ENCODE results near the gene SFPQ. TPM values are rescaled to one million over a fixed set of nuclear protein-coding genes. Genes with fewer than 3 reads are reported as not detected.

The SFPQ gene
- total and polyA plus RNA-seq, 2 donors (not counting 1 experiment from before 2014, with no cell fraction given), result 123 to 138 TPM

DNA sequence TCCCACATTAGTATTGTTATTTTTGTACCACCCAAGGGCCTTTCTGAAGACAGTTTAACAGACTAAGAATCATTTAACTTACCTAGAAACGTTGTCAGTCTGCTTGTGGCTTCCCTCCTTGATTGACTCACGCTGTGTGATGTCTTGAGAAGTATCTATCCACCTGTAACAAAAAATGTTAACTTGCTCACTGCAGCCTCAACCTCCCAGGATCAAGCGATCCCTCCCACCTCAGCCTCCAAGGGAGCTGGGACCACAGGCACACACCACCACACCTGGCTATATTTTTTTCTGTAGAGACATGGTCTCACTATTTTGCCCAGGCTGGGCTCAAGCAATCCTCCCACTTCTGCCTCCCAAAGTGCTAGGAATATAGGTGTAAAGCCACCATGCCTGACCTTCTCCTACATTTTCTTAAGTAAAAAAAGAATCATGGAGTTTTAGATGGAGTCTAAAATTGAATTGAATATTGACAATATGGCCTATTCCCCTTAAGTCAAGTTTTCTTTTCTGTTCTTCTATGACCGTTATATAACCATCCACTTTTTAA lies 15.6 kb downstream of the SFPQ start:
- H3K27me3 ChIP-seq (ENCODE audit: control insufficient read depth, insufficient read depth, low read length), result no peaks in the 10 kb centered on the region
- H2AFZ ChIP-seq (ENCODE audit: low read length), result no peak overlapping the region
- no peak overlapping the region for H3K9ac ChIP-seq (ENCODE audit: insufficient read depth, low read length)
- H3K36me3 ChIP-seq (ENCODE audit: control insufficient read depth, insufficient read depth, low read length), result peaks cover 18% of the 10 kb centered on the region
- no peaks in the 10 kb centered on the region for H3K4me1 ChIP-seq (ENCODE audit: control insufficient read depth, extremely low read depth, insufficient read depth, low read length)
- H3K9me3 ChIP-seq (ENCODE audit: control insufficient read depth, insufficient read depth, low read depth, low read length), result no peaks in the 10 kb centered on the region
- H3K4me2 ChIP-seq (ENCODE audit: extremely low read depth, insufficient read depth, low read length), result no peak overlapping the region
- no peak overlapping the region for H3K27ac ChIP-seq (ENCODE audit: insufficient read depth, low read length)
- H3K4me3 ChIP-seq (replicated peaks in 1 of 4; ENCODE audit: control extremely low read depth in 1 of 4, insufficient read depth in 1 of 4, low read depth in 3 of 4, low read length in 4 of 4), result no peak overlapping the region
- H3K79me2 ChIP-seq (ENCODE audit: control insufficient read depth, insufficient read depth, low read length), result peaks cover 37% of the 10 kb centered on the region
- DNase-seq (ENCODE audit: low read depth in 2 of 2), result no peak
- TF ChIP-seq EZH2 (IDR thresholded peaks at IDR 0.05; ENCODE audit: low read length, missing control alignments), result no peak
- TF ChIP-seq, protein P1, sequence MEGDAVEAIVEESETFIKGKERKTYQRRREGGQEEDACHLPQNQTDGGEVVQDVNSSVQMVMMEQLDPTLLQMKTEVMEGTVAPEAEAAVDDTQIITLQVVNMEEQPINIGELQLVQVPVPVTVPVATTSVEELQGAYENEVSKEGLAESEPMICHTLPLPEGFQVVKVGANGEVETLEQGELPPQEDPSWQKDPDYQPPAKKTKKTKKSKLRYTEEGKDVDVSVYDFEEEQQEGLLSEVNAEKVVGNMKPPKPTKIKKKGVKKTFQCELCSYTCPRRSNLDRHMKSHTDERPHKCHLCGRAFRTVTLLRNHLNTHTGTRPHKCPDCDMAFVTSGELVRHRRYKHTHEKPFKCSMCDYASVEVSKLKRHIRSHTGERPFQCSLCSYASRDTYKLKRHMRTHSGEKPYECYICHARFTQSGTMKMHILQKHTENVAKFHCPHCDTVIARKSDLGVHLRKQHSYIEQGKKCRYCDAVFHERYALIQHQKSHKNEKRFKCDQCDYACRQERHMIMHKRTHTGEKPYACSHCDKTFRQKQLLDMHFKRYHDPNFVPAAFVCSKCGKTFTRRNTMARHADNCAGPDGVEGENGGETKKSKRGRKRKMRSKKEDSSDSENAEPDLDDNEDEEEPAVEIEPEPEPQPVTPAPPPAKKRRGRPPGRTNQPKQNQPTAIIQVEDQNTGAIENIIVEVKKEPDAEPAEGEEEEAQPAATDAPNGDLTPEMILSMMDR (conservative IDR thresholded peaks at IDR 0.05 in 1 of 2, IDR thresholded peaks at IDR 0.05 in 1 of 2; ENCODE audit: low read depth in 1 of 2, low read length in 2 of 2), result no peak
- H4K20me1 ChIP-seq (ENCODE audit: control insufficient read depth, extremely low read depth, insufficient read depth, low read length), result peaks cover 11% of the 10 kb centered on the region

DNA sequence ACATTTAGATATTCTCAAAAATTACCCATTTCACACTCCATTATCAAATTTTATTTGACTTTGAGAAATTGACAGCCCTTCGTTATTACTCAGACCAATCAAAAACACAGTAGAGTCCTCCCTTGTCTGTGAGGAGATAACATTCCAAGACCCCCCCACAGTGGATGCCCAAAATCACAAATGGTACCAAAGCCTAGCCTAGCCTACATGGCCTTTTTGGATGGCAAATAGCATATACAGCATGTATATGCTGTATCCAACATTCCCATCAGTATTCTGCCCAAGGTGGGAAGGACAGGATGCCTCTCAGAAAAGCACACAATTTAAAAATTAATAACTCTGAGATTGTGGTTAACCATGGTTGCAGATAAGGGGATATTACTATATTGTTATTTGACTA lies 17.3 kb downstream of the SFPQ start:
- Histone ChIP-seq H2AFZ (ENCODE audit: low read length) (no peak overlapping the region), H3K27ac (ENCODE audit: insufficient read depth, low read length) (no peak overlapping the region), H3K4me1 (ENCODE audit: control insufficient read depth, extremely low read depth, insufficient read depth, low read length) (no peaks in the 10 kb centered on the region), H3K36me3 (ENCODE audit: control insufficient read depth, insufficient read depth, low read length) (peaks cover 11% of the 10 kb centered on the region), H3K79me2 (ENCODE audit: control insufficient read depth, insufficient read depth, low read length) (peaks cover 21% of the 10 kb centered on the region), H4K20me1 (ENCODE audit: control insufficient read depth, extremely low read depth, insufficient read depth, low read length) (peaks cover 2% of the 10 kb centered on the region), H3K4me3 (replicated peaks in 1 of 4; ENCODE audit: control extremely low read depth in 1 of 4, insufficient read depth in 1 of 4, low read depth in 3 of 4, low read length in 4 of 4) (no peak overlapping the region), H3K4me2 (ENCODE audit: extremely low read depth, insufficient read depth, low read length) (no peak overlapping the region), H3K9ac (ENCODE audit: insufficient read depth, low read length) (no peak overlapping the region), H3K9me3 (ENCODE audit: control insufficient read depth, insufficient read depth, low read depth, low read length) (no peaks in the 10 kb centered on the region), H3K27me3 (ENCODE audit: control insufficient read depth, insufficient read depth, low read length) (no peaks in the 10 kb centered on the region)
- no peak for TF ChIP-seq EZH2 (IDR thresholded peaks at IDR 0.05; ENCODE audit: low read length, missing control alignments)
- TF ChIP-seq, protein P1 (conservative IDR thresholded peaks at IDR 0.05 in 1 of 2, IDR thresholded peaks at IDR 0.05 in 1 of 2; ENCODE audit: low read depth in 1 of 2, low read length in 2 of 2), result no peak
- no peak for DNase-seq (ENCODE audit: low read depth in 2 of 2)

DNA sequence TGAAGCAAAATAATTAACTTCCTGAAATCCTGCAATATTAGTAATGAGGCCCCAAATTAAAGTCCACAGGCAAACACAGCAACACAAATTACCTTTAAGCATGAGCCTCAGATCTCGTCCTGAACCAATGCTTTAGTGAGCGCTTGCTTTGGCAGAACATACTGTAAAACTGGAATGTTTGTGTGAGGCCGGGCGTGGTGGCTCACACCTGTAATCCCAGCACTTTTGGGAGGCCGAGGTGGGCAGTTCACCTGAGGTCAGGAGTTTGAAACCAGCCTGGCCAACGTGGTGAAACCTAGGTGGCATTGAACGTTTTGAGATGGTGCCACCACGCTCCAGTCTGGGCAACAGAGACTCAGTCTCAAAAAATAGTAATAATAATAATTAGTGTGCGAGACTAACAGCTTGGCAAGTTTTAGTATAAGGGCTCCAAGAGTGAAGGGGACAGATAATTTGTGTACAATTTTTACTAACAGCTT lies 17.8 kb downstream of the SFPQ start:
- TF ChIP-seq, protein P1 (conservative IDR thresholded peaks at IDR 0.05 in 1 of 2, IDR thresholded peaks at IDR 0.05 in 1 of 2; ENCODE audit: low read depth in 1 of 2, low read length in 2 of 2), result no peak
- TF ChIP-seq EZH2 (IDR thresholded peaks at IDR 0.05; ENCODE audit: low read length, missing control alignments), result no peak
- DNase-seq (ENCODE audit: low read depth in 2 of 2), result no peak
- peaks cover 16% of the 10 kb centered on the region for H3K79me2 ChIP-seq (ENCODE audit: control insufficient read depth, insufficient read depth, low read length)
- no peak overlapping the region for H3K27ac ChIP-seq (ENCODE audit: insufficient read depth, low read length)
- no peak overlapping the region for H3K4me2 ChIP-seq (ENCODE audit: extremely low read depth, insufficient read depth, low read length)
- H3K4me1 ChIP-seq (ENCODE audit: control insufficient read depth, extremely low read depth, insufficient read depth, low read length), result no peaks in the 10 kb centered on the region
- H3K9me3 ChIP-seq (ENCODE audit: control insufficient read depth, insufficient read depth, low read depth, low read length), result no peaks in the 10 kb centered on the region
- no peaks in the 10 kb centered on the region for H3K27me3 ChIP-seq (ENCODE audit: control insufficient read depth, insufficient read depth, low read length)
- no peak overlapping the region for H3K4me3 ChIP-seq (replicated peaks in 1 of 4; ENCODE audit: control extremely low read depth in 1 of 4, insufficient read depth in 1 of 4, low read depth in 3 of 4, low read length in 4 of 4)
- peaks cover 10% of the 10 kb centered on the region for H3K36me3 ChIP-seq (ENCODE audit: control insufficient read depth, insufficient read depth, low read length)
- no peaks in the 10 kb centered on the region for H4K20me1 ChIP-seq (ENCODE audit: control insufficient read depth, extremely low read depth, insufficient read depth, low read length)
- H3K9ac ChIP-seq (ENCODE audit: insufficient read depth, low read length), result no peak overlapping the region
- no peak overlapping the region for H2AFZ ChIP-seq (ENCODE audit: low read length)

All from fibroblast of lung (primary cell).